Type B pancreatic cell (in vitro differentiated cells): ENCODE results near the gene CAMK1D. TPM values are rescaled to one million over a fixed set of nuclear protein-coding genes. Genes with fewer than 3 reads are reported as not detected.

Experiments used
- DNase-seq: peaks from one replicate; pipeline ENCODE4 v3.0.0; 2021; ENCODE audit warnings: mixed read lengths; ENCODE audit not compliant: unreplicated experiment; ENCODE audit errors: extremely low spot score
- H3K27ac Mint-ChIP-seq: 2 replicates; pipeline ENCODE4 v1.8.0; 2021; ENCODE audit warnings: mild to moderate bottlenecking, mixed read lengths
- H3K27me3 Mint-ChIP-seq: 2 replicates; pipeline ENCODE4 v1.8.0; 2021; ENCODE audit warnings: mixed read lengths
- H3K36me3 Mint-ChIP-seq: 2 replicates; pipeline ENCODE4 v1.8.0; 2021; ENCODE audit warnings: mixed read lengths
- H3K4me1 Mint-ChIP-seq: one replicate; pipeline ENCODE4 v1.8.0; 2021; ENCODE audit warnings: mixed read lengths; ENCODE audit not compliant: unreplicated experiment
- H3K4me3 Mint-ChIP-seq: 2 replicates; pipeline ENCODE4 v1.8.0; 2021; ENCODE audit warnings: mild to moderate bottlenecking, mixed read lengths
- H3K9me3 Mint-ChIP-seq: 2 replicates; pipeline ENCODE4 v1.8.0; 2021; ENCODE audit warnings: mixed read lengths
- CTCF ChIP-seq: fragments of 200-600 bp; sonication (generic); conservative IDR thresholded peaks from 2 replicates; pipeline ENCODE4 v1.5.0; 2021; ENCODE audit warnings: antibody characterized with exemption, mild to moderate bottlenecking
- total RNA-seq: library from RNA; stranded (reverse); gene quantifications from 2 replicates; pipeline ENCODE4 v1.2.1, GENCODE V29; 2021; ENCODE audit warnings: low replicate concordance

CAMK1D gene
- total RNA-seq, 1 donor from 2014 or later = 12.2 TPM

DNA sequence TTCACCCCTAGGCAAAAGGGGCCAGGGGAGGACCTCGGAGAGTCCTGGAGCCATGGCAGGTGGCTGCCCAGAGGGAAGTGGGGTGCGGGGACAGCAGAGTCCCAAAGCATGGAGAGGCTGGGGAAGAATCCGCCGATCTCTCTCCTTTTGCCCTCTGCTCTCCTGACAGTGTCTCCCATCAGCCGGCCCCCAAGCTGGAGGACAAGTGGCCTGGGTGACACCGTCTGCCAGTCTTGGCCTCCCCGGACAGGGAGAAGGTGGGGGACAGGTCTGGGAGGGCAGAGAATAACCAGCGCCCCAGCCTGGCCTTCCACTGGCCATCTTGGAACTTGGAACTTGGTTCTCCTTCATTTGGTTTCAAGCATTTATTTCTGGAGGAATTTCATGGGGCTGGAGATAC lies 77.9 kb downstream of the CAMK1D start:
- H3K36me3 Mint-ChIP-seq = peaks cover 2% of the 10 kb centered on the region
- DNase-seq = no peak
- no peak overlapping the region for H3K27ac Mint-ChIP-seq
- peaks cover 16% of the 10 kb centered on the region for H3K4me1 Mint-ChIP-seq
- H3K4me3 Mint-ChIP-seq = no peak overlapping the region
- no peak for TF ChIP-seq CTCF
- H3K9me3 Mint-ChIP-seq = no peaks in the 10 kb centered on the region
- peaks cover 8% of the 10 kb centered on the region for H3K27me3 Mint-ChIP-seq

DNA sequence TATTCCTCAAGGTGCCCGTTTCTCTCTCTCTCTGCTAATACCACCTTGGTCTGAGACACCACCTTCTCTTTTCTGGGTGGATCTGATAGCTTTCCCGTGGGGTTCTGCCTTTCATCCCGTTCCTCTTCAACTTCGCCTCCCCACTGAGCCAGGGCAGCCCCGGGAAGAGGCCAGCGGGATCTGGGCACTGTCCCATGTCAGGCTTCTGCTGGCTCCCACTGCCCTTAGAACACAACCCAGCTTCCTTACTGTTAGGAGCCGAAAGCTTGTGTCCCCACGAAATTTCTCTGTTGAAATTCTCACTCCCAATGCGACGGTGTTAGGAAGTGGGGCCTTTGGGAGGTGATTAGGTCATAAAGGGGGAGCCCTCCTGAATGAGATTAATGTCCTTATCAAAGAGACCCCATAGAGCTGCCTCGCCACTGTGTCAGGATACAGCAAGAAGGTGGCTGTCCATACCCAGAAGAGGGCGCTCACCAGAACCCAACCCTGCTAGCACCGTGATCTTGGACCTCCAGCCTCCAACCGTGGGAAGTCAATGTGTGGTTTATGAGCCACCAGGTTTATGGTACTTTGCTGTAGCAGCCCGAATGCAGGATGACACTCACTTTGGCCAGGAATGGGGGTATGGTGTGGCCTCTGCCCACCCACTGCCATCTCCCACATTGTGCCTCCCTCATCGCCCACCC lies 79.2 kb downstream of the CAMK1D start:
- no peaks in the 10 kb centered on the region for H3K9me3 Mint-ChIP-seq

GRCh38 chr10:12430406-12430982 lies 81.1 kb downstream of the CAMK1D start:
- DNase-seq = no peak
- Mint-ChIP-seq H3K4me3 (no peak overlapping the region), H3K4me1 (peaks cover 22% of the 10 kb centered on the region), H3K36me3 (no peaks in the 10 kb centered on the region), H3K9me3 (no peaks in the 10 kb centered on the region), H3K27ac (no peak overlapping the region), H3K27me3 (peaks cover 8% of the 10 kb centered on the region)
- TF ChIP-seq CTCF = no peak

More for the DNA sequence above, 79.2 kb downstream of the CAMK1D start:
- no peak overlapping the region for H3K4me3 Mint-ChIP-seq
- peaks cover 16% of the 10 kb centered on the region for H3K4me1 Mint-ChIP-seq
- DNase-seq = no peak
- no peaks in the 10 kb centered on the region for H3K36me3 Mint-ChIP-seq
- H3K27me3 Mint-ChIP-seq = peaks cover 8% of the 10 kb centered on the region
- no peak for TF ChIP-seq CTCF
- no peak overlapping the region for H3K27ac Mint-ChIP-seq

GRCh38 chr10:12431151-12432101 lies 82.1 kb downstream of the CAMK1D start:
- peaks cover 8% of the 10 kb centered on the region for H3K27me3 Mint-ChIP-seq
- TF ChIP-seq CTCF = no peak
- H3K9me3 Mint-ChIP-seq = no peaks in the 10 kb centered on the region
- no peak overlapping the region for H3K27ac Mint-ChIP-seq
- peaks cover 22% of the 10 kb centered on the region for H3K4me1 Mint-ChIP-seq
- no peak overlapping the region for H3K4me3 Mint-ChIP-seq
- no peak for DNase-seq
- H3K36me3 Mint-ChIP-seq = no peaks in the 10 kb centered on the region

DNA sequence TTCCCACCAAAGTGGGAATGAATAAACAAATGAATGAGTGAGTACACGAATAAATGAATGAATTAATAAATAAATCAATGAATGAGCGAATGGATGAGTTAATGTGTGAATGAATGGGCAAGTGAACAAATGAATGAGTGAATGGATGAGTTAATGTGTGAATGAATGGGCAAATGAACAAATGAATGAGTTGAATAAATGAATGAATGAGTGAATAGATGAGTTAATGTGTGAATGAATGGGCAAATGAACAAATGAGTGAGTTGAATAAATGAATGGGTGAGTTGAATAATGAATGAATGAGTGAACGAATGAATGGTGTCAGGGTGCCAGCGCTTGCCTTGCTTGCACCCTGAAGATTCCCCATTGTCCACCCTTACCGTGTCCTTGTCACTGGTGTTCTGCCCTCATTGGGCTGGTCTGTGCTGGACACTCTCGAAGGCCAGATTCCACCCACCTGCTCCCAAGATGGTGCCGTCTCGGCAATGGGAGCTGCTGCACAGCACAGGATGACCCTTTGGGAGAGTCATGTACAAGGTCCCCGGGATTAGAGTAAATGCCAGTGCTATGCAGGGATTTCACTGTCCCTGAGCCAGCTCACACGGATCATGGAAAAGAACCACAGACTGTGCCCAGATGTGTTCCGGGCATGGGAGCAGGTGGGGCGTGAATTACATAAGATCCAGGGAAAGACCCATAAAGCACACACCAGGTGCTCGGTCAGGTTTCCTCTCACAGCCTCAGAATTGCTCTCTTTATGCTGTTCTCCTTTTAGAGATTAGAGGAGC lies 83.2 kb downstream of the CAMK1D start:
- DNase-seq = no peak
- no peak overlapping the region for H3K4me3 Mint-ChIP-seq
- no peaks in the 10 kb centered on the region for H3K9me3 Mint-ChIP-seq
- peak overlapping the region; percentile 58 for H3K27ac Mint-ChIP-seq
- peaks cover 8% of the 10 kb centered on the region for H3K27me3 Mint-ChIP-seq
- TF ChIP-seq CTCF = no peak
- H3K36me3 Mint-ChIP-seq = no peaks in the 10 kb centered on the region
- peaks cover 22% of the 10 kb centered on the region for H3K4me1 Mint-ChIP-seq
